ENCODE data around the gene CACNA2D1.

- TF ChIP-seq POLR2A (IDR thresholded peaks at IDR 0.05) (no peak), CTCF (IDR thresholded peaks at IDR 0.05) (no peak)
Observed at GRCh38 chr7:82244947-82245517, 198.5 kb downstream of the CACNA2D1 start.
